ENCODE data around the gene SLC26A1. TPM values are rescaled to one million over a fixed set of nuclear protein-coding genes. Genes with fewer than 3 reads are reported as not detected.

The SLC26A1 gene
- total RNA-seq, 4 donors from 2014 or later = 0.15 to 0.61 (median 0.19) TPM; not detected in 1

GRCh38 chr4:990746-991367 is 2.3 kb downstream of the SLC26A1 start:
- intact Hi-C loops (cut with DNase I; ENCODE audit: low total_unique reads) = no loop called here
- DNase-seq (ENCODE audit: low spot score in 2 of 2) = no peak
- 93 to 94% methylated on average over 18 to 26 of the region's 26 CpGs for WGBS, 2 donors
- H3K4me3 ChIP-seq (ENCODE audit: low read depth, poor library complexity, severe bottlenecking) = no peak overlapping the region
- TF ChIP-seq CTCF (IDR thresholded peaks at IDR 0.05) (no peak), POLR2A (IDR thresholded peaks at IDR 0.05) (no peak)

- intact Hi-C loops (cut with DNase I; ENCODE audit: low total_unique reads) = no loop called here
- 97% methylated on average over 45 to 55 of the region's 58 CpGs for WGBS, 2 donors
- H3K4me3 ChIP-seq (ENCODE audit: low read depth, poor library complexity, severe bottlenecking) = no peak overlapping the region
- DNase-seq (ENCODE audit: low spot score in 2 of 2) = no peak
- TF ChIP-seq POLR2A (IDR thresholded peaks at IDR 0.05) = no peak
- TF ChIP-seq CTCF (IDR thresholded peaks at IDR 0.05) = no peak
Observed at GRCh38 chr4:989722-990471, 3.3 kb downstream of the SLC26A1 start.

GRCh38 chr4:988726-989721 is 4.2 kb downstream of the SLC26A1 start:
- intact Hi-C loops (cut with DNase I; ENCODE audit: low total_unique reads) = no loop called here
- DNase-seq (ENCODE audit: low spot score in 2 of 2) = no peak
- 93 to 94% methylated on average over 42 to 58 of the region's 69 CpGs for WGBS, 2 donors
- no peak overlapping the region for H3K4me3 ChIP-seq (ENCODE audit: low read depth, poor library complexity, severe bottlenecking)
- TF ChIP-seq CTCF (IDR thresholded peaks at IDR 0.05) = no peak
- no peak for TF ChIP-seq POLR2A (IDR thresholded peaks at IDR 0.05)

GRCh38 chr4:987624-988513 is 5.3 kb downstream of the SLC26A1 start:
- intact Hi-C loops (cut with DNase I; ENCODE audit: low total_unique reads) = no loop called here
- 39 to 73% methylated on average over 17 to 32 of the region's 37 CpGs for WGBS, 2 donors
- DNase-seq (ENCODE audit: low spot score in 2 of 2) = no peak
- no peak overlapping the region for H3K4me3 ChIP-seq (ENCODE audit: low read depth, poor library complexity, severe bottlenecking)
- no peak for TF ChIP-seq POLR2A (IDR thresholded peaks at IDR 0.05)
- TF ChIP-seq CTCF (IDR thresholded peaks at IDR 0.05) = no peak

Data from lower leg skin (tissue), 4 donors.